Retinal pigment epithelial cell (primary cell): ENCODE measurements around the gene TSPAN13.

ENCODE experiments used
- DNase-seq: peaks from one replicate; pipeline ENCODE4 v3.0.0-alpha.2; 2010; ENCODE audit warnings: low read depth
- H3K4me3 ChIP-seq: 2 replicates; pipeline ENCODE4 v1.5.1; 2011; ENCODE audit warnings: mild to moderate bottlenecking, low read length, control low read depth, moderate library complexity
- CTCF ChIP-seq: conservative IDR thresholded peaks from 2 replicates; pipeline ENCODE4 v1.5.1; 2011; ENCODE audit warnings: low read depth, low read length, control low read depth, inconsistent platforms

The TSPAN13 gene

GRCh38 chr7:16729541-16729940 lies 24.0 kb upstream of the TSPAN13 start:
- no peak for DNase-seq
- TF ChIP-seq CTCF, result no peak
- no peak overlapping the region for H3K4me3 ChIP-seq

GRCh38 chr7:16730937-16731336 lies 22.6 kb upstream of the TSPAN13 start:
- no peak overlapping the region for H3K4me3 ChIP-seq
- DNase-seq, result no peak
- no peak for TF ChIP-seq CTCF

- H3K4me3 ChIP-seq, result no peak overlapping the region
- DNase-seq, result no peak
- TF ChIP-seq CTCF, result no peak
Observed at GRCh38 chr7:16732828-16733227, 20.7 kb upstream of the TSPAN13 start.

- DNase-seq, result no peak
- no peak overlapping the region for H3K4me3 ChIP-seq
- TF ChIP-seq CTCF, result no peak
Observed at GRCh38 chr7:16734148-16734726, 19.3 kb upstream of the TSPAN13 start.

- H3K4me3 ChIP-seq, result no peak overlapping the region
- no peak for TF ChIP-seq CTCF
- no peak for DNase-seq
Observed at GRCh38 chr7:16735020-16735419, 18.5 kb upstream of the TSPAN13 start.

GRCh38 chr7:16738011-16738688 lies 15.4 kb upstream of the TSPAN13 start:
- no peak for DNase-seq
- no peak overlapping the region for H3K4me3 ChIP-seq
- TF ChIP-seq CTCF, result no peak
